ENCODE measurements around the gene KLHL35.
A peak's percentile ranks its signal among the peaks of the same experiment; 100 is the strongest.

Gene KLHL35

GRCh38 chr11:75442161-75442885, 9.3 kb upstream of the KLHL35 start:
- no peak for DNase-seq (ENCODE audit: low read depth)

DNA sequence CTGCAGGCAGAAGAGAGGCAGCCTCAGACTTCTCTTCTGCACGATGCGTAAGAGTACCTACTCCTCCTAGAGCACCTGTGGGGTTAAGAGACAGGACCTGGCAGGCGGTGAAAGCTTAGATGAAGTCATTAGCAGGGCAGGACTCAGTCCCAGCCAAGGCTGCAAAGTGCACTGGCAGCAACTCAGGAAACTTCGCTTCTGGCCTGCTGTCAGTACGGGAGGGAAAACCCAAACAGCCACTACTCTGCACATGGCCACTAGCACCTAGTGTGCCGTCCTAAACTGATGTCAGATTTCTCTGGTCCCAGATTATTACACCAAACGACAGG, 8.8 kb upstream of the KLHL35 start:
- no peak for DNase-seq (ENCODE audit: low read depth)

- DNase-seq (ENCODE audit: low read depth): no peak
These were observed 8.2 kb upstream of the KLHL35 start for GRCh38 chr11:75440960-75441803.

GRCh38 chr11:75439495-75440120, 6.6 kb upstream of the KLHL35 start:
- no peak for DNase-seq (ENCODE audit: low read depth)

DNA sequence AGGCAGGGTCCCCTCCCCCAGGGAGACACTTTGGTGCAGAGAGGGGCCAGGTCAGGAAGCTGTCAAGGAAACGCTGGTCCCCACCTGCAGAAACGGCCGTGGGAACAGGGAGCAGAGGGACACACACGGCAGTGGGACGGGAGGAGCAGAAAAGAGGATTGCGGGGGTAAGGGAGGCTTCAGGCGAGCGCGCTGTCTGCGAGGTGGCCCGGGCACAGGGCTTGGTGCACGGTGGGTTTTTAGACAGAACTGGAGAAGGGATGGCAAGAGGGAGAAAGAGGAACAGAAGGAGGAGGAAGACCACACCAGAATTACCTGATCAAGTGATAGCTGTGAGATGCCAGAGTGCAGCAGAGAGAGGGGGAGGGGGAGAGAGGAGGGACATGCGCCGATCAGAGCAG, 6.0 kb upstream of the KLHL35 start:
- no peak for DNase-seq (ENCODE audit: low read depth)

GRCh38 chr11:75437966-75438659, 5.1 kb upstream of the KLHL35 start:
- no peak for DNase-seq (ENCODE audit: low read depth)

DNA sequence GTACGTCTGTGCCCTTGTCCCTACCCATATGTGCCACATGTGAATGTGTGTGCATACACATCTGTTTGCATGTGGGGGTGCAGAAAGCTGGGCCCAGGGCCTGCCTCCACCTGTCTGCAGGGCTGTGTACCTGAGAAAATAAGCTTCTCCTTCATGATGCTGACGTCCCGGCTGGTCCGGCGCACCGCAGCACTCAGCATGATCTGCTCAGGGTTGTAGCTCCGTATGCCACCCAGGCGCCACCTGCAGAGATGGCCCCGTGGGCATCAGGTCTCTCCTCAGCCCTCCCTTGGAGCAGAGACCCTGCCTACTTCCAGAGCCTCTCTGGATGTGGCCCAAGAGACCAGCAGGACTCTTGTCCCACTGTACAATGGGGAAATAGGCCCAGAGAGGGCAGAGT, 3.8 kb upstream of the KLHL35 start:
- no peak for DNase-seq (ENCODE audit: low read depth)

DNA sequence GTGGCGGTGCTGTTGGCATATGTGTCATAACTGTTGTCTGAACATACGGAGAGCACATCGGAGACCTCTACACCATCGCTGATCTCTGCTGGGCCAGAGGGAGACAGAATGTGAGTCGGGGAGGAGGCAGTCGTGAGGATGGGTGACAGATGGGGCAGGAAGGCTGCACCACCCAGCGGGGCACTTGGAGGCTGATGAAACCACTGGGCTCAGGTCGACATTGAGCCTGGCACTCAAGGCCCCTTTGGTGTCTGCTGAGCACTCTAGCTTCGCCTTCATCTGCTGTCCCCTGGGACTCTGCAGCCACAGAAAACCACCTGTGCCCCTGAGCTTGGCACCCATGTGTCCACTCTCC, 2.5 kb upstream of the KLHL35 start:
- no peak for DNase-seq (ENCODE audit: low read depth)

DNA sequence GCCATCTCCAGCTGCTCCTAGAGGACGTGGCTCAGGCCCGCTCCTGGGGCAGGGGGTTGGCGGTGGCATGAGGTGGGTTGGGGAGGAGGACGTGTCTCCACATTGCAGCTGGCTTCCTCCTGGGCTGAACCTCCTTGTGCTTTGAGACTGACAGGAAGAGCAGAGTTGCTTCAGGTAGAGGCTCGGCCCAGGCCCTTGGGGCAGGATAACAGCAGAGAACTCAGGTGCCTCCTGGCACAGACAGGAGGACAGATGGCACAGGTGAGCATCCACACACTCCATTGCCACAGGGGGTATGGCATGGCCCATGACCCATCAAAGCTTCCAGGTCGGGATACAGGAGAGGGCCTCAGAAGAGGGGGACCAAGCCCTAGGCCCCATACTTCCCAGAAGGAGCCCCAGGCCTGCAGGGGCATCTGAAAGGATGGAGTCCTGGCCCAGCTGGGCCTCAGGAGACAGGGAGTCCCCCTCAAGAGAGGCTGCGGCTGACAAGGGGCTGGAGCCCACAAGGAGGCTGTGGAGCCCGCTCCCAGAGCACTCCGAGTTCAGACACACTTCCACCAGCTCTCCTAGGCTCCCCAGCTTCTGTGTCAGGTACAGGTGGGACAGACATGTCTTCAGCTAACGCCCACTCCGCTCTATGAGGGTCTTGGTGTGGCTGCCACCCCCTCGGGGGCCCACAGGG, 2.0 kb upstream of the KLHL35 start:
- no peak for DNase-seq (ENCODE audit: low read depth)

DNA sequence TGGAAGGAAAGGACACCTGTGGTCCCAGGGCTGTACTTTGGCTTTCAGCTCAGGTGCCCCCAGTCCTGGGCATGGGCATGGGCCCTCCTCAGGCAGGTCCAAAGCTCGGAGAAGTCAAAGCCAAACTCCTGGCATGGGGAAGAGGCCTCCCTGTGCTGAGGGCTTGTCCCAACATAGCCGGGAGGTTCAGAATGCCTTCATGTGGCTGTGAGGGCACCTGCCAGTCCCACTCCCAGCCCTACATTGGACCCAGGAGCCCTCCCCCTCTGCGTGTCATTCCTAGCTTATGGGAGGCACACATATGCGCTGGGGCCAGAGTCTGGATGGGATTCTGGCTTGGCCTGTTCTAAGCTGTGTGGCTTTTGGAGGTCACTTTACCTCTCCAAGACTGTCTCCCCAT, 1.0 kb upstream of the KLHL35 start:
- no peak for DNase-seq (ENCODE audit: low read depth)

GRCh38 chr11:75433443-75433842, 440 bp upstream of the KLHL35 start:
- no peak for DNase-seq (ENCODE audit: low read depth)

DNA sequence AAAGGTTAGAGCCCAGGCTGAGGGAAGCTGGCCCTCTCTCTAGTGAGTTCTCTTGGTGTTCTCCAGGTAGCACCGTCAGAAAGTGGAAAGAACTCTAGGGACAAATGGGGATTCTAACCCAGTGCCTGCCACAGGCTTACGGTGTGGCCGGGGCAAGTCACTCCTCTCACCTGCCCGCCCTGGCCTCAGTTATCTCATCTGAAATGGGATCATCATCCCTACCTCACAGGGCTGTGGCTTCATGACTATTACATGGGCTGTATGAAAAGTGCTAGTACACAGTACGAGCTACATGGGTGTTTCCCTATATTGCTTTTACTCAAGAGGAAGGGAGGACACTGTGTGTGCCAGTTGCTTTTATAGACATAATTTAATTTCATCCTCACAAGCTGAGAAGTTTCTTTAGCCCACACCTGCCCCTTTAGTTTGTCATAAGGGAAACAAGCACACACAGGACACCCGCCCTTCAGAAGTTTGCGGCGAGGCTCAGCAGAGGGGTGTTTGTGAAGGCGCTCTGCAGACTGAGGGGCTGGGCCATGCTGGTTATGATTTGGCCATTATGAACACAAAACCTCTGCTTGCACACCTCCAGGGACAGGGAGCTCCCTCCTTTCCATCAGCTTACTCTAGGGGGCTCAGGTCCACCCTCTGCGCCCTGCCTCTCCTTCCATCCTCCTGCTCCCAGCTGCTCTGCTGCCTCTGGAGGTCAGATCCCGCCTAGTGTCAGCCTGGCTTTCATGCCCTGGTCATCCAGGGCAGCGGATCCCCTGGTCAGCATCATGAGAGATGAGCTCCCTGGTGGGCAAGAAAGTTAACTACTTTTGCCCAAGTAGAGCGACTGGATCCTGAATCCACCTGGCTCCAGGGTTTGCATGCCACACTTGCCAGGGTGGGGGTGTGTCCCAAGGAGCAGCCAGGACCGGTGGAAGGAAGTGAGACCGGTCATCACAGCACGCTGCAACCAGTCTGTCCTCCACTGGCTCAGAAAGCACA, 1.2 kb downstream of the KLHL35 start:
- no peak for DNase-seq (ENCODE audit: low read depth)

DNA sequence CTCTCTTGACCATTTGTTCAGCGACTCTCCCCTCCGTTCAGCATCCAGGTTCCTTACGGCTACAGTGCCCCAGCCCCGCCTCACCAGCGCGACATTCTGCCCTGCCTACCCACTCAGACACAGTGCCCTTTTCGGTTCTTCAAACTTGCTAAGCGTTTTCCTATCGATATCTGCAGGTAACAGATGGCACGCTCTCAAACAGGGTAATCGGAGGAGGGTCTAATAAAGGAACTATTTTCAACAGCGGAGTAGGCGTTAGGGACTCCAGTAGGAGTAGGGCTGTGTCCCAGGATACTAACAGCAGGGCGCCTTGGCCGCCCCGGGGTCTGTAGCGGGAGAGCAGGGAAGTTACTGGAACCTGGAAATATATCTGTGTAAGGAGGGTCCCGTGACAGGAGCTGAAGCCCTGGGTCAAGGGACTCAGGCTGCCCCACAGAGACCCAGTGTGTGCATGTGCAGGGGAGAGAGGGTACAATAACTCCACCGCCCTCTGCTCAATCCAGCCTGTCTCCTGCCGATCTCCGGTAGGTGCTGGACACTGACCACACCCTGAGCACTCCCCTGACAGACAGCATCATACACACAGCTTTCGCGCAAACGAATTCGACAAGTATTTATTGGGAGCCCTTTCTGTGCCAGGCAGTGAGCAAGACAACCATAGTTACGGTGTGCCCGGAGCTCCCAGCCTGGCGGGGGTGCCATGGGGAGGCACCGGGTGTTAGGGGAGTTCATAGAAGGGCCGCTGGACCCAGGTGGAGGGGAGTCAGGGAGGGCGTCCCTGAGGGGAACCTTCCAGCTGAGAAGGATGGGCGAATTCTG, 2.1 kb downstream of the KLHL35 start:
- DNase-seq (ENCODE audit: low read depth): no peak

DNA sequence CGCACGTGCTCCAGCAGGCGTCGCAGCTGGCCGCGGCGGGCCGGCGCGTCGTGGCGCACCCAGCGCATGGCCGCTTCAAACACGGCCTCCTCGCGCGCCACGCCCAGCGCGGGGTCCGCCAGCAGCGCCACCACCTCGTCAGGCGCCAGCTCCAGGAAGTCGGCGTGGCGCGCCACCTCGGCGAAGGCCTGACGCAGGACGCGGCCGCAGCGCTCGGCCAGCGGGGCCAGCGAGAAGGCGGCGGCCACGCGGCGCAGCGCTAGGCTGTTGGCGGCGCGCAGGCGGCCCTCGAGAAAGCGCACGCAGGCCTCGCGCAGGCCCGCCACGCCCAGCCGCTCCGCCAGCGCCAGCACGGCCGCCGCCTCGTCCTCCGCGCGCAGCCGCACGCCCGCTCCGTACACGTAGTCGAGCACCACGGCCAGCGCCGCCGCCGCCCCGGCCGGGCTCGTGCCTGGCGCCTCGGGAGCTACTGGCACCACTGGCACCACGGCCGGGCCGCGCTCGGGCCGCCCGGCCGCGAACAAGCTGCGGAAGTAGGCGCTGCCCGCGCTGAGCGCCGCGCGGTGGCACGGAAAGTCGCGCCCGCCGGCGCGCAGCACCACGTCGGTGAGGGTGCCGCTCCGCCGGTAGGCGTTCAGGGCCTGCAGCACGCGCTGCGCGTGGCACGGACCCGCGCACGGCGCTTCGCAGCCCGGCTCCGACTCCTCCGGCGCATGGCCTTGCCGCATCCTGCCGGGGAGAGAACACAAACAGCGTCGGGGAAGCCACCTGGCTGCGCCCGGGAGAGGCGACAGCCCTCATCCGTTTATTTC, 2.9 kb downstream of the KLHL35 start:
- DNase-seq (ENCODE audit: low read depth): peak; percentile 57

GRCh38 chr11:75429641-75429901, 3.4 kb downstream of the KLHL35 start:
- no peak for DNase-seq (ENCODE audit: low read depth)

DNA sequence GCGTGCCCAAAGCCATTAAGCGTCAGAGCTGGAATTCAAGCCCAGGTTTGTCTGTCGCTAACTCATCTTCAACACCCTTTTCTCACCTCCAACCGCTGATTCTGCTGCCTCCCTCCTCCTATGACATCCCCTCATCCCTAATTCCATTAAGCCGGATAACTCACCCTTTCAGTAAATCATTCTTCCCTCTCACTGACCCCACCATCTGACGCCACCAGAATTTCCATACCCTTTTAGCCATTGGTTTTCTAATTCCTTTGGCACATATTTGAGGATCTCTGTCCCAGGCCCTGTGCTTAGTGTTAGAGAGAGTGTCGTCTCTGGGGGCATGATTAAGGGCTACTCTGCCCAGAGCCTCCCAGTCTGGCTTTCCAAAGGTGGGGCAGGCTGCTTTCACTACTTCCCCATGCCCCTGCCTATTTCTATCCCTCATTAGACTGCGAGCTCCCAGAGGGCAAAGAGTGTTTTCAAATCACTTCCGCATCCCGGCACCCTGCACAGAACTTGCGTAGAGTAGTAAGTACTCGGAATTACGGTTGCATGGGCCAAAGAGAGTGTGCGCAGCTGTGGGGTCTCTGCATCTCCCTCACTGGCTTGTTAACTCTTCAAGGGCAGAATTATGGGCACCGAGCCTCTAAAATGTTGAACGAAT, 3.9 kb downstream of the KLHL35 start:
- no peak for DNase-seq (ENCODE audit: low read depth)

GRCh38 chr11:75428281-75428724, 4.7 kb downstream of the KLHL35 start:
- peak; percentile 80 for DNase-seq (ENCODE audit: low read depth)

DNA sequence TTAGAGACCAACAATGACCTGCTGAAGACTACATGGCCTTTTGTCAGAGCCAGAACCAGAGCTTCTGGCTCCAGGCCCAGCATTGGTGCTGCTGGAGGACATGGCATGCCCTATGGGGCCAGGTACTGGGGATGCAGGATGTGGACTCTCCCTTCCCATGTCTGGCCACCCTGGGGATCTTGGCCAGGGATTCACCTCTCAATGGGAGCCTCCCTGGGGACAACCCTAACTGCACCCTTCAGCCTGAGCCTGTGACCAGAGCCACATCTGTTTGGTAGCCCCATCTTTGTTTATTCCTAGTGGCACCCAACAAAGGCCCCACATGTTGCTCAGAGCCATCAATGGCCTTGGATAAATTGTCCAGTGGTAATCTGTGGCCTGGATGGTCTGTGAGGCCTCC, 5.8 kb downstream of the KLHL35 start:
- no peak for DNase-seq (ENCODE audit: low read depth)

- no peak for DNase-seq (ENCODE audit: low read depth)
These were observed 6.3 kb downstream of the KLHL35 start for GRCh38 chr11:75426720-75427086.
